ENCODE results near the gene HOXB9. TPM values are rescaled to one million over a fixed set of nuclear protein-coding genes. Genes with fewer than 3 reads are reported as not detected.

The HOXB9 gene
- total and polyA plus RNA-seq, 11 donors, result not detected

- WGBS, 4 donors, result 13 to 14% (median 13%) methylated on average over 15 of the region's 15 CpGs
- peaks cover 4 to 19% (median 8%) of the 10 kb centered on the region in 12 donors for H3K4me1 ChIP-seq
- ATAC-seq (no peak), DNase-seq (no peak)
- no peaks in the 10 kb centered on the region for H3K36me3 ChIP-seq
- no peaks in the 10 kb centered on the region for H3K9me3 ChIP-seq
- H3K27ac ChIP-seq, result no peak overlapping the region
- H3K4me3 ChIP-seq, result no peak overlapping the region
- peaks cover 91 to 100% (median 100%) of the 10 kb centered on the region in 9 donors for H3K27me3 ChIP-seq
- no peak for TF ChIP-seq CTCF (IDR thresholded peaks at IDR 0.05)
- TF ChIP-seq POLR2A (IDR thresholded peaks at IDR 0.05), result no peak
- intact Hi-C loops (cut with DNase I), result no loop called here
Observed at GRCh38 chr17:48630925-48631692, 5.0 kb upstream of the HOXB9 start.

- ATAC-seq, result no peak
- Histone ChIP-seq H3K4me3 (no peak overlapping the region), H3K4me1 (peaks cover 7 to 28% (median 16%) of the 10 kb centered on the region in 12 donors), H3K27ac (no peak overlapping the region), H3K36me3 (no peaks in the 10 kb centered on the region), H3K27me3 (peaks cover 88 to 100% (median 100%) of the 10 kb centered on the region in 9 donors), H3K9me3 (no peaks in the 10 kb centered on the region)
- no peak for DNase-seq
- intact Hi-C loops (cut with DNase I), result no loop called here
- WGBS, 4 donors, result 22 to 35% (median 28%) methylated on average over 15 of the region's 15 CpGs
- TF ChIP-seq CTCF (IDR thresholded peaks at IDR 0.05) (no peak), POLR2A (IDR thresholded peaks at IDR 0.05) (no peak)
Observed at GRCh38 chr17:48630009-48630924, 4.1 kb upstream of the HOXB9 start.

GRCh38 chr17:48629411-48629759 is 3.2 kb upstream of the HOXB9 start:
- peaks cover 86 to 100% (median 100%) of the 10 kb centered on the region in 9 donors for H3K27me3 ChIP-seq

More at GRCh38 chr17:48629411-48629759, 3.2 kb upstream of the HOXB9 start:
- TF ChIP-seq POLR2A (IDR thresholded peaks at IDR 0.05), result no peak
- no peak for TF ChIP-seq CTCF (IDR thresholded peaks at IDR 0.05)
- 11 to 22% (median 15%) methylated on average over 5 of the region's 5 CpGs for WGBS, 4 donors
- peaks cover 7 to 34% (median 21%) of the 10 kb centered on the region in 12 donors for H3K4me1 ChIP-seq
- H3K27ac ChIP-seq, result no peak overlapping the region
- no peaks in the 10 kb centered on the region for H3K9me3 ChIP-seq
- intact Hi-C loops (cut with DNase I), result loop anchor here in 1 of 10 donors (10.0 kb wide), 1 partner anchor 465 kb away; no protein-coding TSS in a partner anchor
- no peak overlapping the region for H3K4me3 ChIP-seq
- H3K36me3 ChIP-seq, result no peaks in the 10 kb centered on the region
- no peak for ATAC-seq
- no peak for DNase-seq
